DND-41 (cell line): ENCODE results near the gene RABGAP1L.
"Not testable (repeated sequence)": the region's sequence is repeated elsewhere in the genome, so short reads cannot be mapped to it uniquely, and the experiment has no call there.

Source experiments
- ATAC-seq: fragments of 200-7000 bp; cut with Tn5 transposase; 3 replicates; pipeline ENCODE4 v1.9.1; 2021; ENCODE audit warnings: low read depth; ENCODE audit not compliant: insufficient read depth
- DNase-seq: peaks from one replicate; pipeline ENCODE4 v3.0.0-alpha.2; 2020
- H2AFZ ChIP-seq: 2 replicates; pipeline ENCODE4 v1.6.0; 2012; ENCODE audit warnings: low read depth, low read length
- H3K27ac ChIP-seq: 2 replicates; pipeline ENCODE4 v1.5.1; 2012; ENCODE audit warnings: low read length, inconsistent platforms
- H3K27me3 ChIP-seq: fragments of 200-600 bp; sonication (generic); 2 replicates; pipeline ENCODE4 v1.6.0; 2012; ENCODE audit warnings: low read length, mild to moderate bottlenecking, inconsistent platforms; ENCODE audit not compliant: insufficient read depth, poor library complexity
- H3K36me3 ChIP-seq: 2 replicates; pipeline ENCODE4 v1.5.1; 2012; ENCODE audit warnings: low read length, inconsistent platforms; ENCODE audit not compliant: insufficient read depth
- H3K4me1 ChIP-seq: 2 replicates; pipeline ENCODE4 v1.5.1; 2012; ENCODE audit warnings: mild to moderate bottlenecking, low read length; ENCODE audit not compliant: insufficient read depth
- H3K4me2 ChIP-seq: 2 replicates; pipeline ENCODE4 v1.6.0; 2012; ENCODE audit warnings: mild to moderate bottlenecking, moderate library complexity, low read length, inconsistent platforms; ENCODE audit not compliant: insufficient read depth
- H3K4me3 ChIP-seq, 2 experiments: fragments of 200-600 bp in 1 of 2; shearing (Covaris generic) in 1 of 2; 2 replicates each; pipeline ENCODE4 v1.5.1; 2012 to 2016; ENCODE audit warnings: inconsistent platforms in 2 of 2, low read length in 2 of 2, mild to moderate bottlenecking in 2 of 2, low read depth in 1 of 2, moderate library complexity in 1 of 2
- H3K79me2 ChIP-seq: 2 replicates; pipeline ENCODE4 v1.6.0; 2012; ENCODE audit warnings: low read length, inconsistent platforms; ENCODE audit not compliant: insufficient read depth
- H3K9ac ChIP-seq: 2 replicates; pipeline ENCODE4 v1.6.0; 2012; ENCODE audit warnings: low read depth, mild to moderate bottlenecking, inconsistent platforms, low read length, moderate library complexity
- H3K9me3 ChIP-seq: 2 replicates; pipeline ENCODE4 v1.5.1; 2012; ENCODE audit warnings: low read length, moderate library complexity, mild to moderate bottlenecking, inconsistent platforms; ENCODE audit not compliant: insufficient read depth, severe bottlenecking
- H4K20me1 ChIP-seq: 2 replicates; pipeline ENCODE4 v1.6.0; 2012; ENCODE audit warnings: low read length; ENCODE audit not compliant: insufficient read depth
- EZH2 ChIP-seq: IDR thresholded peaks from 3 replicates; pipeline ENCODE4 v1.6.1; 2012; ENCODE audit warnings: borderline replicate concordance, low read depth, mild to moderate bottlenecking, moderate library complexity, low read length, inconsistent platforms; ENCODE audit not compliant: severe bottlenecking
- TF ChIP-seq, protein P1 (sequence below): IDR thresholded peaks from 2 replicates; pipeline ENCODE4 v1.5.1; 2012; ENCODE audit warnings: borderline replicate concordance, low read length, moderate library complexity, mild to moderate bottlenecking; ENCODE audit not compliant: poor library complexity, severe bottlenecking; ENCODE audit errors: extremely low read depth

The RABGAP1L gene

GRCh38 chr1:174480324-174480723 lies 321.0 kb downstream of the RABGAP1L start:
- Histone ChIP-seq H3K4me2 (no peak overlapping the region), H3K9me3 (no peaks in the 10 kb centered on the region), H3K79me2 (no peaks in the 10 kb centered on the region), H3K4me3 (no peak overlapping the region), H2AFZ (no peak overlapping the region), H4K20me1 (no peaks in the 10 kb centered on the region), H3K9ac (no peak overlapping the region), H3K27ac (no peak overlapping the region), H3K4me1 (no peaks in the 10 kb centered on the region), H3K27me3 (no peaks in the 10 kb centered on the region), H3K36me3 (no peaks in the 10 kb centered on the region)
- DNase-seq: no peak
- ATAC-seq: no peak
- TF ChIP-seq, protein P1, sequence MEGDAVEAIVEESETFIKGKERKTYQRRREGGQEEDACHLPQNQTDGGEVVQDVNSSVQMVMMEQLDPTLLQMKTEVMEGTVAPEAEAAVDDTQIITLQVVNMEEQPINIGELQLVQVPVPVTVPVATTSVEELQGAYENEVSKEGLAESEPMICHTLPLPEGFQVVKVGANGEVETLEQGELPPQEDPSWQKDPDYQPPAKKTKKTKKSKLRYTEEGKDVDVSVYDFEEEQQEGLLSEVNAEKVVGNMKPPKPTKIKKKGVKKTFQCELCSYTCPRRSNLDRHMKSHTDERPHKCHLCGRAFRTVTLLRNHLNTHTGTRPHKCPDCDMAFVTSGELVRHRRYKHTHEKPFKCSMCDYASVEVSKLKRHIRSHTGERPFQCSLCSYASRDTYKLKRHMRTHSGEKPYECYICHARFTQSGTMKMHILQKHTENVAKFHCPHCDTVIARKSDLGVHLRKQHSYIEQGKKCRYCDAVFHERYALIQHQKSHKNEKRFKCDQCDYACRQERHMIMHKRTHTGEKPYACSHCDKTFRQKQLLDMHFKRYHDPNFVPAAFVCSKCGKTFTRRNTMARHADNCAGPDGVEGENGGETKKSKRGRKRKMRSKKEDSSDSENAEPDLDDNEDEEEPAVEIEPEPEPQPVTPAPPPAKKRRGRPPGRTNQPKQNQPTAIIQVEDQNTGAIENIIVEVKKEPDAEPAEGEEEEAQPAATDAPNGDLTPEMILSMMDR: no peak
- no peak for TF ChIP-seq EZH2

DNA sequence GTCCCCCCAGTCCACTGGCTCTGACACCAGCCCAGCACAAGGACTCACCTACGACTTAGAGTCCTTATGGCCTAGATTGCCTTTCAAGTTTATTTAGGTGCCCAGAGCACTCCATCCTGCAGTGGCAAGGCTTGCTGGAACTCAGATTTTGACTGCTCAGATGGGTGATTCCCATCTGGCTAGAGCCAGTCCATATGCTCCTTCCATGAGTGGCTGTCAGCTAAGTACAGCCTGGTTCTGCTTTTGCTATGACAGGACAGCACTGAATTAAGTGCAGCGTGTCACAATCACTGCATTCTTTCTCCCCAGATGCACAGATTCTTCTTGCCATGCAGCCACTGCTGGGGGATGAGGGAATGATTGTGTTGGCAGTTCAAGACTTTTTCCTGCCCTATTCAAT lies 332.3 kb downstream of the RABGAP1L start:
- ATAC-seq (no peak), DNase-seq (no peak)
- Histone ChIP-seq H3K36me3 (no peaks in the 10 kb centered on the region), H3K9ac (no peak overlapping the region), H2AFZ (no peak overlapping the region), H3K9me3 (no peaks in the 10 kb centered on the region), H3K4me1 (no peaks in the 10 kb centered on the region; the same call in 1 of the 2 replicates), H3K79me2 (no peaks in the 10 kb centered on the region), H3K4me2 (no peak overlapping the region), H3K4me3 (no peak overlapping the region), H3K27ac (no peak overlapping the region), H4K20me1 (no peaks in the 10 kb centered on the region), H3K27me3 (no peaks in the 10 kb centered on the region)
- no peak for TF ChIP-seq EZH2
- TF ChIP-seq, protein P1: no peak

GRCh38 chr1:174497478-174497877 lies 338.2 kb downstream of the RABGAP1L start:
- Histone ChIP-seq H3K4me2 (no peak overlapping the region), H2AFZ (no peak overlapping the region), H3K9me3 (no peaks in the 10 kb centered on the region), H3K79me2 (no peaks in the 10 kb centered on the region), H3K9ac (no peak overlapping the region), H3K4me1 (no peaks in the 10 kb centered on the region), H3K27me3 (no peaks in the 10 kb centered on the region), H3K4me3 (no peak overlapping the region), H3K27ac (no peak overlapping the region), H4K20me1 (no peaks in the 10 kb centered on the region), H3K36me3 (no peaks in the 10 kb centered on the region)
- ATAC-seq (no peak), DNase-seq (no peak)
- TF ChIP-seq, protein P1: no peak
- TF ChIP-seq EZH2: no peak

- H3K9ac ChIP-seq, ATAC-seq, DNase-seq, H3K79me2 ChIP-seq, H2AFZ ChIP-seq, H3K36me3 ChIP-seq, H4K20me1 ChIP-seq, H3K4me2 ChIP-seq, H3K4me1 ChIP-seq, H3K4me3 ChIP-seq, H3K27me3 ChIP-seq, H3K9me3 ChIP-seq, H3K27ac ChIP-seq: not testable (repeated sequence)
Measured at GRCh38 chr1:174516755-174517154, 357.4 kb downstream of the RABGAP1L start.
